PC-9 (cell line): ENCODE data around the gene ADAMTS20. TPM values are rescaled to one million over a fixed set of nuclear protein-coding genes. Genes with fewer than 3 reads are reported as not detected.
A peak's percentile ranks its signal among the peaks of the same experiment; 100 is the strongest.

Experiments
- BruUV-seq: library from RNA; stranded (reverse); fragments of 400-500 nt; replicated peaks from 2 replicates; lab custom pipeline; 2021; lab: Mats Ljungman, UMichigan
- CTCF ChIA-PET: fragments of 300-600 bp; sonication (Branson Sonifier 250); formaldehyde crosslinking; loops from one replicate; lab custom pipeline; 2022; ENCODE audit warnings: antibody characterized with exemption; lab: Charles Lee
- POLR2A ChIA-PET: fragments of 300-600 bp; sonication (Branson Sonifier 250); formaldehyde crosslinking; loops from one replicate; lab custom pipeline; 2022; ENCODE audit warnings: antibody characterized with exemption; ENCODE audit not compliant: unreplicated experiment; lab: Charles Lee
- DNase-seq, 2 experiments: peaks; one replicate each; pipeline versions ENCODE4 v3.0.0 to v3.0.0-alpha.2; 2015 to 2022; ENCODE audit warnings: mixed read lengths in 1 of 2
- H2AFZ ChIP-seq: fragments of 200-600 bp; sonication (generic); 2 replicates; pipeline ENCODE4 v1.8.1; 2017; ENCODE audit warnings: antibody characterized with exemption
- H3F3A ChIP-seq: fragments of 200-600 bp; sonication (generic); 2 replicates; pipeline ENCODE4 v1.8.1; 2017; ENCODE audit warnings: antibody characterized with exemption, mild to moderate bottlenecking, low read depth; ENCODE audit not compliant: insufficient read depth
- H3K27ac ChIP-seq: fragments of 200-600 bp; sonication (generic); 2 replicates; pipeline ENCODE4 v1.6.1; 2016; ENCODE audit warnings: mixed run types
- H3K27me3 ChIP-seq: fragments of 200-600 bp; sonication (generic); 2 replicates; pipeline ENCODE4 v1.6.1; 2016; ENCODE audit warnings: low read depth, mixed run types; ENCODE audit not compliant: insufficient read depth
- H3K36me3 ChIP-seq: fragments of 200-600 bp; sonication (generic); 2 replicates; pipeline ENCODE4 v1.6.1; 2016; ENCODE audit warnings: low read depth, mixed run types
- H3K4me1 ChIP-seq: fragments of 200-600 bp; sonication (generic); replicated peaks from 2 replicates; pipeline ENCODE4 v1.6.1; 2016; ENCODE audit warnings: mixed run types; ENCODE audit not compliant: insufficient read depth
- H3K4me2 ChIP-seq: fragments of 200-600 bp; sonication (generic); 2 replicates; pipeline ENCODE4 v1.6.1; 2017; ENCODE audit warnings: mixed run types
- H3K4me3 ChIP-seq: fragments of 200-600 bp; sonication (generic); 2 replicates; pipeline ENCODE4 v1.6.1; 2016; ENCODE audit warnings: mixed run types
- H3K79me2 ChIP-seq: fragments of 200-600 bp; sonication (generic); 2 replicates; pipeline ENCODE4 v1.6.1; 2017; ENCODE audit warnings: low read depth, mixed run types
- H3K9me2 ChIP-seq: fragments of 200-600 bp; sonication (generic); 2 replicates; pipeline ENCODE4 v1.8.1; 2017; ENCODE audit warnings: mild to moderate bottlenecking; ENCODE audit not compliant: insufficient read depth
- H3K9me3 ChIP-seq: fragments of 200-600 bp; sonication (generic); 2 replicates; pipeline ENCODE4 v1.8.1; 2016; ENCODE audit warnings: low read depth; ENCODE audit not compliant: insufficient read depth
- H4K20me1 ChIP-seq: fragments of 200-600 bp; sonication (generic); 2 replicates; pipeline ENCODE4 v1.8.1; 2017; ENCODE audit not compliant: insufficient read depth
- EZH2 ChIP-seq: fragments of 200-600 bp; sonication (generic); IDR thresholded peaks from 2 replicates; pipeline ENCODE4 v1.8.0; 2017; ENCODE audit warnings: antibody characterized with exemption, low read depth
- intact Hi-C: fragments of 100-400 bp; cut with micrococcal nuclease; formaldehyde crosslinking; loops from one replicate; pipeline ENCODE4 v1.10.0; 2022; ENCODE audit not compliant: unreplicated experiment
- total RNA-seq: library from RNA; stranded (reverse); gene quantifications from 2 replicates; pipeline ENCODE4 v1.2.3, GENCODE V29; 2021
- TF ChIP-seq, protein P1 (sequence below): fragments of 200-600 bp; sonication (generic); conservative IDR thresholded peaks from 2 replicates; pipeline ENCODE4 v1.6.1; 2017; ENCODE audit warnings: mixed run types, antibody characterized with exemption, mild to moderate bottlenecking, moderate library complexity

ADAMTS20 gene
- total RNA-seq, 1 experiment from 2014 or later: 1.0 TPM

GRCh38 chr12:43590307-43590706 lies 38.3 kb upstream of the ADAMTS20 start:
- CTCF ChIA-PET: no interaction called here

DNA sequence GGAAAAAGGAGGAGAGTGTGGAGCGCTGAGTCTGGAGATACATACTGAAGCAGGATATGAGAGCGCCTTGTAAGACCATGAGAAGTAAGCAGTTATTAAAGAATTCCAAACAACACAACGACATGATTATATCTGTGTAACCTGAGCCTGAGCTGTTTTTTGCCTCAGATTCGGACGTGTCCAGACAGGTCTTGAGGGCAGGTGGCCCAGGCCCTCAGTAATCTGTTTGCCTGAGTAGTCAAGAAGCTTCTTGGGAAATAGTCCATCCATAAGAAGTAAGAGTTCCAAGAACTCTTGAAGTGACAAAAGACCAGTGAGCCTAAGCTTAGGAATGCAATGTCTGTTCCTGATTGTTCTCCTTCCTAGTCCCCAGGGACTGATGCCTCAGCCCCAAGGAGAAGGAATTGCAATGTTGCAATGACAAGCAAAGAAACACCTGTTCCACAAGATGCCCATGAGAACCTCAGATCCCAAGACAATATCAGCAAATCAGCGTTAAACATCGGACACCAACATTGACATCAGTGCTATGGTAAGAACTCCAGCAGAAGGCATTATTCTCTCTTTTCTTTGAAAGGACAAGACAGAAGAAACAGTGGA lies 34.7 kb upstream of the ADAMTS20 start:
- Histone ChIP-seq H3K9me3 (no peaks in the 10 kb centered on the region), H3K27ac (no peak overlapping the region), H3K4me2 (no peak overlapping the region), H3K9me2 (no peaks in the 10 kb centered on the region), H3K79me2 (no peaks in the 10 kb centered on the region), H4K20me1 (no peaks in the 10 kb centered on the region), H3K4me3 (no peak overlapping the region), H3K4me1 (no peaks in the 10 kb centered on the region), H3F3A (no peaks in the 10 kb centered on the region), H3K36me3 (no peaks in the 10 kb centered on the region), H2AFZ (no peak overlapping the region), H3K27me3 (no peaks in the 10 kb centered on the region)
- ChIA-PET POLR2A (no interaction called here), CTCF (no interaction called here)
- peak in 1 of 2 experiments; percentile 51 for DNase-seq
- intact Hi-C loops: no loop called here
- no peak for TF ChIP-seq EZH2
- TF ChIP-seq, protein P1, sequence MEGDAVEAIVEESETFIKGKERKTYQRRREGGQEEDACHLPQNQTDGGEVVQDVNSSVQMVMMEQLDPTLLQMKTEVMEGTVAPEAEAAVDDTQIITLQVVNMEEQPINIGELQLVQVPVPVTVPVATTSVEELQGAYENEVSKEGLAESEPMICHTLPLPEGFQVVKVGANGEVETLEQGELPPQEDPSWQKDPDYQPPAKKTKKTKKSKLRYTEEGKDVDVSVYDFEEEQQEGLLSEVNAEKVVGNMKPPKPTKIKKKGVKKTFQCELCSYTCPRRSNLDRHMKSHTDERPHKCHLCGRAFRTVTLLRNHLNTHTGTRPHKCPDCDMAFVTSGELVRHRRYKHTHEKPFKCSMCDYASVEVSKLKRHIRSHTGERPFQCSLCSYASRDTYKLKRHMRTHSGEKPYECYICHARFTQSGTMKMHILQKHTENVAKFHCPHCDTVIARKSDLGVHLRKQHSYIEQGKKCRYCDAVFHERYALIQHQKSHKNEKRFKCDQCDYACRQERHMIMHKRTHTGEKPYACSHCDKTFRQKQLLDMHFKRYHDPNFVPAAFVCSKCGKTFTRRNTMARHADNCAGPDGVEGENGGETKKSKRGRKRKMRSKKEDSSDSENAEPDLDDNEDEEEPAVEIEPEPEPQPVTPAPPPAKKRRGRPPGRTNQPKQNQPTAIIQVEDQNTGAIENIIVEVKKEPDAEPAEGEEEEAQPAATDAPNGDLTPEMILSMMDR: no peak
- BruUV-seq: no TSS peak

More at GRCh38 chr12:43590307-43590706, 38.3 kb upstream of the ADAMTS20 start:
- Histone ChIP-seq H3K36me3 (no peaks in the 10 kb centered on the region), H3K4me3 (no peak overlapping the region), H3K27me3 (no peaks in the 10 kb centered on the region), H3K27ac (no peak overlapping the region), H4K20me1 (no peaks in the 10 kb centered on the region), H3F3A (no peaks in the 10 kb centered on the region), H2AFZ (no peak overlapping the region), H3K4me1 (no peaks in the 10 kb centered on the region), H3K9me2 (no peaks in the 10 kb centered on the region), H3K9me3 (no peaks in the 10 kb centered on the region), H3K79me2 (no peaks in the 10 kb centered on the region), H3K4me2 (no peak overlapping the region)
- TF ChIP-seq, protein P1: no peak
- no peak for TF ChIP-seq EZH2
- intact Hi-C loops: no loop called here
- POLR2A ChIA-PET: no interaction called here
- BruUV-seq: no TSS peak
- DNase-seq: no peak

DNA sequence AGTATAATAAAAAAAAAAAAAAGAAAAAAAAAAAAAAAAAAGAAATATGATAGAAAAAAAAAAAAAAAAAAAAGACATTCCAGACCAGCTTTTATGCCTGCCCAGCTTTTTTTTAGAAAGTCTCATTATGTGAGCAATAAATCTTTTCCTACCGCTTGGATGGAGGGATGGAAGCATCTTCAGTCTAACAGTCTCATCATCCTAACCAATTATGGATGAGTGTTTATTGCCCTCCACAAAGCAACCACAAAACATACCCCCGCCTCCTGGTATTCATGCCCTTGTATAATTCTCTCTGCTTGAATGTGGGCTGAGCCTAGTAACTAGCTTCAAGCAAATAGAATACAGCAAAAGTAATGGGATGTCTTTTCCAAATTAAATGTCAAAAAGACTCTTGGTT lies 33.7 kb upstream of the ADAMTS20 start:
- Histone ChIP-seq H3F3A (no peaks in the 10 kb centered on the region), H3K27me3 (no peaks in the 10 kb centered on the region), H2AFZ (no peak overlapping the region), H3K9me2 (no peaks in the 10 kb centered on the region), H3K27ac (no peak overlapping the region), H3K4me2 (no peak overlapping the region), H3K9me3 (no peaks in the 10 kb centered on the region), H3K4me3 (no peak overlapping the region), H3K36me3 (no peaks in the 10 kb centered on the region), H4K20me1 (no peaks in the 10 kb centered on the region), H3K79me2 (no peaks in the 10 kb centered on the region), H3K4me1 (no peaks in the 10 kb centered on the region)
- no peak for DNase-seq
- intact Hi-C loops: no loop called here
- ChIA-PET POLR2A (no interaction called here), CTCF (no interaction called here)
- no TSS peak for BruUV-seq
- TF ChIP-seq, protein P1: no peak
- no peak for TF ChIP-seq EZH2
